ENCODE measurements around the gene MT1G.
"Not testable (repeated sequence)": the region's sequence is repeated elsewhere in the genome, so short reads cannot be mapped to it uniquely, and the experiment has no call there.

The MT1G gene

GRCh38 chr16:56684926-56685590, 17.2 kb upstream of the MT1G start:
- no peak for DNase-seq (ENCODE audit: low spot score)

DNA sequence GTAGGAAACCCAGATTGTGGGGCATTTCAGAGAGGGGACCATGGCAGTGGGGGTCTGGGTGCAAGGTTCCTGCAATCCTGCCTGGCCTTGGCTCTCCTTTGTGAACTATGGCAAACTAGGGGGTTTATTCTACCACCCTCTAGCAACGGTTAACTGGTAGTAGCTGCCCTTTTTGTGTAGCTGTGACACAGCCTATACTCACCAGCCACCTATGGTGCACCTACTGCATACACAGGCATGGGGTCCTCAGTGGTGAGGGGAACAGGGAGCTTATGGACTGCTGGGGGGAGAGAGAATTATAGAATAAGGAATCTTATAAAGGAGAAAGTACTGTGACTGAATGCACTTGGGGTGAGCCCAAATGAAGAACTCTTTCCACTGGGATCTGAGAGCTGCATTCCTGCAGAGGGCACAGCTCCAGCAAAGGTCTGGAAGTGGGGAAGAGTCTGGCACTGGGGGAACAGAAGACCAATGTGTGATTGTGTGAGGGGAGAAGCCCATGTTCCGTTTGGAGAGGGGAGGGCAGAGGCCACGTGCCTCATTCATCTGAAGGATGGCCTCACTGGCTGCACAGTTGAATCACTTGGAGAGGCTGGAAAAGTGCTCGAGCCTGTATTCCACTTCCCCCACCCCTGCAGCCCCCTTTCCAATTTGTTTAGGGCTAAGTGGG, 16.5 kb upstream of the MT1G start:
- DNase-seq (ENCODE audit: low spot score) = no peak

DNA sequence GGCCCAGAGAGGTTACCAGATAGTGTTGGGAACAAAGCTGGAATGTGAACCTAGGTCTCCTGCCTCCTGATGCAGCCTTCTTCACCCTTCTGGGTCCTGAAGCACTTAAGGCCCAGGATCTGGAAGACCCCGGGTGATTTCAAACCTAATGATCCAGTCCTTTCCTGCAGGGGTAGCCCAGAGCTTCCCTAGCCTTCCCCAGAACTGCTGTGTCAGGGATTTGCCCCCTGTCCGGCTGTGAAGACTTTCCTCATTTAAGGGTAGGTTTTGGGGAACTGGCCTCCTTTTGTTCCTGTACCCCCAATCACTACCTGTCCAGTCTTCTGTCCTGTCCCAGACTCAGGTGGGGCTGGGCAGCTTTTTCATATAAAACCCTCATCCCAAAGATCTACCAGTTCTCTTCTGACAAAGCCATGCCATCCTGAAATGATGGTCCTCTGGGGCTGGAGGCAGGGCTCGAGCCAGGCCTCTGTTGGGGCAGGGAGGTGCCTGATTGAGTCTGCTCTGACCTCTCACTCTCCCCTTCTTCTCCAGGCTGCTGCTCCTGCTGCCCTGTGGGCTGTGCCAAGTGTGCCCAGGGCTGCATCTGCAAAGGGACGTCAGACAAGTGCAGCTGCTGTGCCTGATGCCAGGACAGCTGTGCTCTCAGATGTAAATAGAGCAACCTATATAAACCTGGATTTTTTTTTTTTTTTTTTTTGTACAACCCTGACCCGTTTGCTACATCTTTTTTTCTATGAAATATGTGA, 15.7 kb upstream of the MT1G start:
- no peak for DNase-seq (ENCODE audit: low spot score)

DNA sequence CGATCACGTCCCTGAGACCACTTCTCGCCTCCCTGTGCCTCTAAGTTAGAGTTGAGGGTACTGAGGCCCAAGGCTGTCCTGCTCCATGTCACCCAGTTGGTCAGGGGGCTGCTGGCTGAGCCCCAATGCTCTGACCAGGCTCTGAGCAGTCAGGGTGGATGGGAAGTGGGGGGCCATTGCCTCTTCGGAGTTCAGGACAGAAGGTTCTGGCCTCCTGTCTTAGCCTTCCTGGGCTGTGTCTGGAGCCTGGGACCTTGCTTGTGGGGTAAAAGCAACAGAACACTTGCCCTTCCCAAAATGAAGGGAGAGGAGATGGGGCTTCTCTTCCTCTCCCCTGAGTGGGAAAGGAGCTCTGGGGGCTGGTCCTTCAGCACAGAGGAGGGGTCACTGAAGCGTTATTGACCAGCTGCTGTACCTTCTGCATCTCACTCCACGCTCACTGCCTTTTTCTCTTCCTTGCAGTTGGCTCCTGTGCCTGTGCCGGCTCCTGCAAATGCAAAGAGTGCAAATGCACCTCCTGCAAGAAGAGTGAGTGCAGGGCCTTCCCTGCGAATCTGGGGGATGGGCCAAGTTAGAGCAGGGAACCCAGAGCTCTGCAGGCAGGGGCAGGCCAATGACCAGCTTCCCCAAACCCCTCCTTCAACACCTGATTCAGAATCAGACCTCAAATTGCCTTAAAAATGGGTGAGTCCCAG, 15.0 kb upstream of the MT1G start:
- no peak for DNase-seq (ENCODE audit: low spot score)

- peak; percentile 93 for DNase-seq (ENCODE audit: low spot score)
Measured at GRCh38 chr16:56681939-56682702, 14.3 kb upstream of the MT1G start, which contains the start of gene MT1X. MT1X (plus strand) TSS chr16:56682470; CDS start chr16:56682541, 71 bp downstream.

DNA sequence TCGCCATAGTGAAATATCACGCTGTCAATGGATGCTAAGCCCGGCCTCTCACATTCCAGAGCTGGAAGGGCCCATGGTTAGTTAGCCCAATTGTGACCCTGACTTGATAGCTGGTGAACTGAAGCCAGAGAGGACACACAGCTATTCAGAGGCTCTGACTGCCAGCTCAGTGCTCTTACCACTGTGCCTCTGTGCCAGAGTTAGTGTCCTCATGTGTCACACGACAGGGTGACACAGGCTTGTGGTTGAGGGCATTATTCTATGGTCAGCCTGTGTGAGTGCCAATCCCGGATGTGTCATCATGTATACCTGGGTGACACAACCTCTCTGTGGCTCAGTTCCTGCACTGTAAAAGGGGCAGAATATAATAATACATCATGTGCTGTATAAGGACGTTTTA, 12.0 kb upstream of the MT1G start:
- peak; percentile 42 for DNase-seq (ENCODE audit: low spot score)

GRCh38 chr16:56679078-56679730, 11.3 kb upstream of the MT1G start:
- DNase-seq (ENCODE audit: low spot score) = no peak

- no peak for DNase-seq (ENCODE audit: low spot score)
Measured at GRCh38 chr16:56677474-56677873, 9.6 kb upstream of the MT1G start.

DNA sequence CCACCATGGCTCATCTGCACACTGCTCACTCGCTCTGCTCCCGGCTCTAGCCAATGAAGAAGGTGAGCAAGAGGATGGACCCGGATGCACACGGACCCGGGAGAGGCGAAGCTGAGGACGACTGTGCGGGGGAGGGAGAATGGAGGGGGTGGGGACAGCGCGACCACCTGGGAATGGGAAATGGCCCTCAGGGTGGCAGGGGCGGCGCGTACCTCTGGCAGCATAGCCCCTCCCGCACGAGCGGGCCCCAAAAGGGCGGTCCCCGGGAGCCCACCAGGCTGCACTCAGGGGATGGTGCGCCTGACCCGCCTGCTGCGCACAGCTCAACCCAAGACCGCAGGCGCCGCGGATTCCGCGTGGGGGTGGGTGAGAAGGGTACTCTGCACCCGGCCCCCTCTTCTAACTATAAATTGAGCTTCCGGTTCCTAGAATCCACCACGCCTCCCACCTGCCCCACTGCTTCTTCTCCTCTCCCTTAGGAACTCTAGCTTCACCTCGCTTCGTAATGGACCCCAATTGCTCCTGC, 7.9 kb upstream of the MT1G start:
- no peak for DNase-seq (ENCODE audit: low spot score)

DNA sequence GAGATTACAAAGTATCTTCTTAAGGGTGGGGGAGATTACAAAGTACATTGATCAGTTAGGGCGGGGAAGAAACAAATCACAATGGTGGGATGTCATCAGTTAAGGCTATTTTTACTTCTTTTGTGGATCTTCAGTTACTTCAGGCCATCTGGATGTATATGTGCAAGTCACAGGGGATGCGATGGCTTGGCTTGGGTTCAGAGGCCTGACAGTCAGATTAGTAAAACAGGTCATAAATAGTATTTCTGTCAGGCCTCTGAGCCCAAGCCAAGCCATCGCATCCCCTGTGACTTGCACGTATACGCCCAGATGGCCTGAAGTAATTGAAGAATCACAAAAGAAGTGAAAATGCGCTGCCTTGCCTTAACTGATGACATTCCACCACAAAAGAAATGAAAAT, 6.7 kb upstream of the MT1G start:
- not testable (repeated sequence) for DNase-seq (ENCODE audit: low spot score)

GRCh38 chr16:56673921-56674320, 6.1 kb upstream of the MT1G start:
- DNase-seq (ENCODE audit: low spot score) = no peak

DNA sequence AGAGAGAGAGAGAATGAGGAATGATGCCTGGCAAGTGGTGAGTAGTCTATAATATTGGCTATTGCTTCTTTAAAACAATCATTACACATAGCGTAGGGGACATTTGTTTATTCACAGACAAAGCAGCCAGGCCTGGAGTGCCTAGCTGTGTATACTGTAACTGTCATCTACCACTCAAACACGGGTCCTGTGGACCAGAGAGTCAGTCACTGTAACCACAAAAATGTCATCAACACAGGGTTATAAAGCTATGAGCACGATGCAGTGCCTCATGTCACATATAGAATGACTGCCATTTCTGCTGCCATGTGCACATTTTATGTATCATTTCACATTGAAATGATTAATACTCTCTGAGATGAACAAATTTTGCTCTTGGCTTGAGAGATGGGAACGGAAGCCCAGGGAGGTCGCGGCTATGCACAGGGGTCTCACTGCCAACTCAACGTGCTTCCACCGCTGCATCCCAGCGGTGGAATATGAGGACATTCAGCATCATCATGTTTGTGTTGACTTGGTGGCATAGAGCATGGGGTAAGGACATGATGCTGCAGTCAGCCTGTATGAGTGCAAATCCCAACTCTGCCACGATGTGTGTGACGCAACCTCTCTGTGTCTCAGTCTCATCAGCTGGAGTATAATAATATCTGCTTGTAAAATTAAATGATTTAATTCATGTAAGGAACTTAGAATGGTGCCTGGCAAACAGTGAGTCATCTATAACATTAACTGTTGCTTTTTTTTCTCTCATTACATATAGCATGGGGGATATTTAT, 5.1 kb upstream of the MT1G start:
- DNase-seq (ENCODE audit: low spot score) = no peak

GRCh38 chr16:56672171-56672570, 4.3 kb upstream of the MT1G start:
- not testable (repeated sequence) for DNase-seq (ENCODE audit: low spot score)

- DNase-seq (ENCODE audit: low spot score) = not testable (repeated sequence)
Measured at GRCh38 chr16:56671691-56672090, 3.8 kb upstream of the MT1G start.

DNA sequence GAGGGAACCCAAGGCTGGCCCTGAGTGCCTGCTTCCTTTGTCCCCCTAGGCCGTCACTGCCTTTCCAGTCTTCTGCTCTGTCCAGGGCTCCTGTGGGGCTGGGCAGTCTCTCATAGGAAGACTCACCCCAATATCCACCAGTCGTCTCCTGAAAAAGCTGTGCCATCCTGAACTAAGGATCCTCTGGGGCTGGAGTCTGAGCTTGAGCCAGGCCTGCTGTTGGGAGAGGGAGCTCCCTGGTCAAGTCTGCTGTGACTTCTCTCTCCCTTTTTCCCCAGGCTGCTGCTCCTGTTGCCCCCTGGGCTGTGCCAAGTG, 2.7 kb upstream of the MT1G start:
- no peak for DNase-seq (ENCODE audit: low spot score)

GRCh38 chr16:56669840-56670619, 2.2 kb upstream of the MT1G start:
- no peak for DNase-seq (ENCODE audit: low spot score)

- DNase-seq (ENCODE audit: low spot score) = no peak
Measured at GRCh38 chr16:56669005-56669839, 1.4 kb upstream of the MT1G start, which contains the start of gene MT1H. MT1H (plus strand) TSS chr16:56669814; CDS start chr16:56669885, 71 bp downstream.

All from LoVo (cell line).